BJ (cell line): ENCODE results near the gene KCNN3. TPM values are rescaled to one million over a fixed set of nuclear protein-coding genes. Genes with fewer than 3 reads are reported as not detected.
"Not testable (repeated sequence)": the region's sequence is repeated elsewhere in the genome, so short reads cannot be mapped to it uniquely, and the experiment has no call there.

Source experiments
- CTCF ChIA-PET: fragments of 350-600 bp; formaldehyde crosslinking; extraction: SDS; loops from one replicate; lab custom pipeline; 2021; ENCODE audit warnings: antibody characterized with exemption, inconsistent platforms; lab: Yijun Ruan, JAX
- POLR2A ChIA-PET: fragments of 300-600 bp; sonication (Branson Sonifier 250); formaldehyde crosslinking; extraction: SDS; loops from one replicate; lab custom pipeline; 2021; ENCODE audit warnings: antibody characterized with exemption; lab: Charles Lee
- DNase-seq: peaks from one replicate; pipeline ENCODE4 v3.0.0-alpha.2; 2011; ENCODE audit warnings: low read depth
- H3K27me3 ChIP-seq: 2 replicates; pipeline ENCODE4 v1.6.0; 2011; ENCODE audit warnings: low read length; ENCODE audit not compliant: control insufficient read depth, insufficient read depth
- H3K36me3 ChIP-seq: 2 replicates; pipeline ENCODE4 v1.5.1; 2011; ENCODE audit warnings: low read length; ENCODE audit not compliant: control insufficient read depth, insufficient read depth
- H3K4me3 ChIP-seq: 2 replicates; pipeline ENCODE4 v1.5.1; 2011; ENCODE audit warnings: low read depth, mild to moderate bottlenecking, control low read depth, low read length
- polyA plus RNA-seq: library from polyadenylated mRNA; depleted of rRNA; stranded (reverse); fragments of >200 nt; gene quantifications from 2 replicates; pipeline ENCODE4 v1.2.3, GENCODE V29; 2011
- TF ChIP-seq, protein P1 (sequence below): IDR thresholded peaks from 2 replicates; pipeline ENCODE4 v1.5.1; 2011; ENCODE audit warnings: low read depth, mild to moderate bottlenecking, control low read depth, inconsistent platforms, low read length, moderate library complexity; ENCODE audit not compliant: insufficient read depth

Gene KCNN3
- polyA plus RNA-seq, 1 experiment: not detected

DNA sequence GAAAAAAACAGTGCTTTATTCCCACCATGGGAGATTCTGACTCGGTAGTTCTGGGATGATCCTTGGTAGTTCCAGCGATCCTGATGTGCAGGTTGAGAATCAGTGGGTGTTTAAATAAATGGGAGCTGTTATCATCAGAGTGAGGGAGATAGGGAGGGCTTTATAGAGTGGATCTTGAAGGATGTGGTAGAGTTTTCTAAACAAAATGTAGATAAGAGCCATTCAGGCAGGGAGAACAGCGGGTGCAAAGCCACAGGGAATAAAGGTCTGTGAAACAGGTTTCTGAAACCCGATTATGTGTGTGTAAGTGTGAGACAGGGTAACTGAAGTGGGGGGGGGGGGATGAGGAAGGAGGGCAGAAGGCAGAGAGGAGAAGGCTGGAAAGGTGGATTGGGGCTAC, 186.3 kb downstream of the KCNN3 start:
- DNase-seq: no peak
- Histone ChIP-seq H3K4me3 (no peak overlapping the region), H3K36me3 (no peaks in the 10 kb centered on the region), H3K27me3 (no peaks in the 10 kb centered on the region; the same call in 1 of the 2 replicates)
- CTCF ChIA-PET: interaction anchor here (1.1 to 1.2 kb wide), 2 partner anchors 22 to 195 kb away, joined by 3 read pairs; no protein-coding TSS in a partner anchor
- POLR2A ChIA-PET: no interaction called here
- TF ChIP-seq, protein P1, sequence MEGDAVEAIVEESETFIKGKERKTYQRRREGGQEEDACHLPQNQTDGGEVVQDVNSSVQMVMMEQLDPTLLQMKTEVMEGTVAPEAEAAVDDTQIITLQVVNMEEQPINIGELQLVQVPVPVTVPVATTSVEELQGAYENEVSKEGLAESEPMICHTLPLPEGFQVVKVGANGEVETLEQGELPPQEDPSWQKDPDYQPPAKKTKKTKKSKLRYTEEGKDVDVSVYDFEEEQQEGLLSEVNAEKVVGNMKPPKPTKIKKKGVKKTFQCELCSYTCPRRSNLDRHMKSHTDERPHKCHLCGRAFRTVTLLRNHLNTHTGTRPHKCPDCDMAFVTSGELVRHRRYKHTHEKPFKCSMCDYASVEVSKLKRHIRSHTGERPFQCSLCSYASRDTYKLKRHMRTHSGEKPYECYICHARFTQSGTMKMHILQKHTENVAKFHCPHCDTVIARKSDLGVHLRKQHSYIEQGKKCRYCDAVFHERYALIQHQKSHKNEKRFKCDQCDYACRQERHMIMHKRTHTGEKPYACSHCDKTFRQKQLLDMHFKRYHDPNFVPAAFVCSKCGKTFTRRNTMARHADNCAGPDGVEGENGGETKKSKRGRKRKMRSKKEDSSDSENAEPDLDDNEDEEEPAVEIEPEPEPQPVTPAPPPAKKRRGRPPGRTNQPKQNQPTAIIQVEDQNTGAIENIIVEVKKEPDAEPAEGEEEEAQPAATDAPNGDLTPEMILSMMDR: no peak

DNA sequence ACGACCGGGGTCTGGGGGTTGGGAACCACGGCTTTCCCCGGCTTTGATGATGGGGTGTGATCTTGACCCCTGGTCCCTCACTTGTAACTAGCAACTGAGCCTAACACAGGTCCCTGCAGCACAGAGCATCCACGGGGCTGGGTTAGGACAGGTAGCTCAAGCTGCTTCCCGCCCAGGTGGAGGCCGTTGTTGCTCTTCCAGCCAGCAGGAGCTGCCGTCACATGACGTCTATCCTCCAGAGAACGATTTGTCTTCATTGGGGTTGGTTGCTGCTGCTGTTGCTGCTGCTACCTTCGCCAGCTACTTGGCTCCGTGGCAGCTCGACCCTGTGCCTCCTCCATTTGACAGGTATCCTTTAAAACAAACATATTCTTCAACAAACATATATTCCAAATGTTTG, 187.8 kb downstream of the KCNN3 start:
- POLR2A ChIA-PET: no interaction called here
- H3K4me3 ChIP-seq: no peak overlapping the region
- H3K36me3 ChIP-seq: no peaks in the 10 kb centered on the region
- TF ChIP-seq, protein P1: no peak
- CTCF ChIA-PET: no interaction called here
- DNase-seq: no peak
- no peaks in the 10 kb centered on the region; the same call in 1 of the 2 replicates for H3K27me3 ChIP-seq

DNA sequence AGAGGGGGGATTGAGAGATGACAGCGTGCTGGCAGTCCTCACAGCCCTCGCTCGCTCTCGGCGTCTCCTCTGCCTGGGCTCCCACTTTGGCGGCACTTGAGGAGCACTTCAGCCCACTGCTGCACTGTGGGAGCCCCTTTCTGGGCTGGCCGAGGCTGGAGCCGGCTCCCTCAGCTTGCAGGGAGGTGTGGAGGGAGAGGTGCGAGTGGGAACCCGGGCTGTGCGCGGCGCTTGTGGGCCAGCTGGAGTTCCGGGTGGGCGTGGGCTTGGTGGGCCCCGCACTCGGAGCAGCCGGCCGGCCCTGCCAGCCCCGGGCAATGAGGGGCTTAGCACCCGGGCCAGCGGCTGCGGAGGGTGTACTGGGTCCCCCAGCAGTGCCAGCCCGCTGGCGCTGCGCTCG, 192.2 kb downstream of the KCNN3 start:
- H3K4me3 ChIP-seq, CTCF ChIA-PET, H3K36me3 ChIP-seq, DNase-seq, POLR2A ChIA-PET, H3K27me3 ChIP-seq: not testable (repeated sequence)

DNA sequence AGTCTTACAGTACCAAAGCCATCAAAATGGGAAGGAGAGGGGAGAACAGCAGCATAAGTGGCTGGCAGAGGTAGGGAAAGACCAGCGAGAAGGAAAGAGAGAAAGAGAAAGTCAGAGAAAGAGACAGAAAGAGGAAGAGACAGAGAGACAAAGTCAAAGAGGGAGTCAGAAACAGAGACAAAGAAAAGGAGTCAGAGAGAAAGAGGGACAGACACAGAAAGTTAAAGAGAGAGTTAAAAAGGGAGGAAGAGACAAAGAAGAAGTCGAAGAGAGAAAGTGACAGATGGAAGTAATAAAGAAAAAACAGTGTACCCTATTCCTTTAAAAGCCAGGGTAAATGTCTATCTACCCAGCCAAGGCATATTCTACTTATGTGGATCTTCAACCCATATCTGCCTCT, 193.2 kb downstream of the KCNN3 start:
- H3K4me3 ChIP-seq, H3K27me3 ChIP-seq, H3K36me3 ChIP-seq, DNase-seq, CTCF ChIA-PET, POLR2A ChIA-PET: not testable (repeated sequence)

DNA sequence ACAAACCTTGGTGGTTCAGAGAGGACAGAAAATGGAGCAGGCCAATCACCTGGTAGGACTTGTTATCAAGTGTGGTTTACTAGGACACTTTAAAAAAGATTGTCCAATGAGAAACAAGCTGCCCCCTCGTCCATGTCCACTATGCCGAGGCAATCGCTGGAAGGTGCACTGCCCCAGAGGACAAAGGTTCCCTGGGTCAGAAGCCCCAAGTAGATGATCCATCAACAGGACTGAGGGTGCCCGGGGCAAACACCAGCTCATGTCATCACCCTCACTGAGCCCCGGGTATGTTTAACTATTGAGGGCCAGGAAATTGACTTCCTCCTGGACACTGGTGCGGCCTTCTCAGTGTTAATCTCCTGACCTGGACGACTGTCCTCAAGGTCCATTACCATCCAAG, 195.6 kb downstream of the KCNN3 start:
- POLR2A ChIA-PET, CTCF ChIA-PET, H3K36me3 ChIP-seq: not testable (repeated sequence)

DNA sequence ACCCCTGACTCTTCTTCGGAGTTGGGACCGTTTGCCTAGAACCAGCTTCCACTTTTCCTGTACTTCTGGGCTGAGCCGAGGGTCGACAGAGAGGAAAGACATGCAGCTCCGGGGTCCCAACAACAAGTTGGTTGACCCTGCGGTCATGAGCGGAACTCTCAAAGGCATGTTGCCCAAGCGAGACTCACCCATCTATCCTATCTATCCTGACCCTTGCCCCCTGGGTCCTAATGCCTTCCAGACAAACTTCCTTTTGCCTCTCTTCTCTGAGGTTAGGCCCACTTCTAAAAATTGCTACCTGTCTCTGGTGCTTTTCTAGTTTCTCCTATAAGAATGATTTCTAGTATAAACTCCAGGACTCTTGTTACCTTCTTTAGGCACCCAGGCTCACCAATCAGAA, 197.8 kb downstream of the KCNN3 start:
- POLR2A ChIA-PET, H3K4me3 ChIP-seq, CTCF ChIA-PET, H3K27me3 ChIP-seq, DNase-seq, H3K36me3 ChIP-seq: not testable (repeated sequence)

More for the DNA sequence above, 195.6 kb downstream of the KCNN3 start:
- not testable (repeated sequence) for DNase-seq, H3K4me3 ChIP-seq, H3K27me3 ChIP-seq

DNA sequence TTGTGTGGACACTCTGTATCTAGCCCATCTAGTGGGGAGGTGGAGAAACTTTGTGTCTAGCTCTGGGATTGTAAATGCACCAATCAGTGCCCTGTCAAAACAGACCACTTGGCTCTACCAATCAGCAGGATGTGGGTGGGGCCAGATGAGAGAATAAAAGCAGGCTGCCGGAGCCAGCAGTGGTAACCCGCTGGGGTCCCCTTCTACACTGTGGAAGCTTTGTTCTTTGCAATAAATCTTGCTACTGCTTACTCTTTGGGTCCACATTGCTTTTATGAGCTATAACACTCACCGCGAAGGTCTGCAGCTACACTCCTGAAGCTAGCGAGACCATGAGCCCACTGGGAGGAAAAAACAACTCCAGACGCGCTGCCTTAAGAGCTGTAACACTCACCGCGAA, 198.7 kb downstream of the KCNN3 start:
- H3K36me3 ChIP-seq, DNase-seq, H3K4me3 ChIP-seq, POLR2A ChIA-PET, H3K27me3 ChIP-seq: not testable (repeated sequence)
- CTCF ChIA-PET: interaction anchor here (0.6 kb wide), 1 partner anchor 290 kb away, joined by 3 read pairs; the partner anchor contains the start of gene PYGO2

- POLR2A ChIA-PET, H3K36me3 ChIP-seq, DNase-seq, H3K4me3 ChIP-seq, H3K27me3 ChIP-seq: not testable (repeated sequence)
- CTCF ChIA-PET: interaction anchor here (0.6 to 2.5 kb wide), 18 partner anchors 22 to 414 kb away, joined by 3 to 36 read pairs (median 4); partner anchors contain the start of gene PYGO2
These were observed 199.5 kb downstream of the KCNN3 start for GRCh38 chr1:154670310-154671270.
